ENCODE measurements around the gene RNF167. TPM values are rescaled to one million over a fixed set of nuclear protein-coding genes. Genes with fewer than 3 reads are reported as not detected.
A peak's percentile ranks its signal among the peaks of the same experiment; 100 is the strongest.

RNF167 gene
- total and polyA plus RNA-seq, 2 of the 13 experiments (the other 11 are each of a cell fraction or from before 2014, with no cell fraction given), result 44.1 to 45.4 TPM

GRCh38 chr17:4950075-4950745, 10.1 kb downstream of the RNF167 start (continued):
- TF ChIP-seq ZXDC (CRISPR knock-in tag; IDR thresholded peaks at IDR 0.05) (no peak), AGO1 (IDR thresholded peaks at IDR 0.05; ENCODE audit: low read depth, low read length, poor library complexity, severe bottlenecking) (no peak), ZNF264 (CRISPR knock-in tag; IDR thresholded peaks at IDR 0.05) (no peak), THYN1 (CRISPR knock-in tag; IDR thresholded peaks at IDR 0.05; ENCODE audit: borderline replicate concordance, low read depth) (no peak), TFDP1 (CRISPR knock-in tag; IDR thresholded peaks at IDR 0.05; ENCODE audit: borderline replicate concordance) (no peak), BCL6 (CRISPR knock-in tag; IDR thresholded peaks at IDR 0.05) (no peak), ZNF747 (CRISPR knock-in tag; IDR thresholded peaks at IDR 0.05; ENCODE audit: borderline replicate concordance) (peak; percentile 7; the same call in 1 of the 2 replicates), GPBP1L1 (CRISPR knock-in tag; IDR thresholded peaks at IDR 0.05) (no peak), ZNF777 (CRISPR knock-in tag; IDR thresholded peaks at IDR 0.05) (peak; percentile 77; the same call in 1 of the 2 replicates), FOXA1 (IDR thresholded peaks at IDR 0.05) (no peak), FOXA1 (CRISPR knock-in tag; IDR thresholded peaks at IDR 0.05) (no peak), ZNF335 (CRISPR knock-in tag; IDR thresholded peaks at IDR 0.05) (peak; percentile 13; the same call in 1 of the 2 replicates), FOXK2 (IDR thresholded peaks at IDR 0.05) (no peak), GATAD1 (CRISPR knock-in tag; IDR thresholded peaks at IDR 0.05) (no peak; the same call in 1 of the 2 replicates), ASH2L (IDR thresholded peaks at IDR 0.05; ENCODE audit: insufficient read length, low read depth, low read length) (peak; percentile 52), ZSCAN25 (CRISPR knock-in tag; IDR thresholded peaks at IDR 0.05) (peak; percentile 16), CSRNP2 (CRISPR knock-in tag; conservative IDR thresholded peaks at IDR 0.05; ENCODE audit: low read depth) (no peak), MLXIP (CRISPR knock-in tag; IDR thresholded peaks at IDR 0.05; ENCODE audit: borderline replicate concordance) (no peak), HES4 (CRISPR knock-in tag; IDR thresholded peaks at IDR 0.05; ENCODE audit: borderline replicate concordance) (0 out of 2 replicates have a peak, but pooled peaks have one; percentile 4)

All from HepG2 (cell line).